ENCODE results near the gene DGCR6L.
A peak's percentile ranks its signal among the peaks of the same experiment; 100 is the strongest.
"Not testable (repeated sequence)": the region's sequence is repeated elsewhere in the genome, so short reads cannot be mapped to it uniquely, and the experiment has no call there.

Gene DGCR6L

GRCh38 chr22:20290045-20290392, 29.8 kb downstream of the DGCR6L start:
- no peak for DNase-seq

DNA sequence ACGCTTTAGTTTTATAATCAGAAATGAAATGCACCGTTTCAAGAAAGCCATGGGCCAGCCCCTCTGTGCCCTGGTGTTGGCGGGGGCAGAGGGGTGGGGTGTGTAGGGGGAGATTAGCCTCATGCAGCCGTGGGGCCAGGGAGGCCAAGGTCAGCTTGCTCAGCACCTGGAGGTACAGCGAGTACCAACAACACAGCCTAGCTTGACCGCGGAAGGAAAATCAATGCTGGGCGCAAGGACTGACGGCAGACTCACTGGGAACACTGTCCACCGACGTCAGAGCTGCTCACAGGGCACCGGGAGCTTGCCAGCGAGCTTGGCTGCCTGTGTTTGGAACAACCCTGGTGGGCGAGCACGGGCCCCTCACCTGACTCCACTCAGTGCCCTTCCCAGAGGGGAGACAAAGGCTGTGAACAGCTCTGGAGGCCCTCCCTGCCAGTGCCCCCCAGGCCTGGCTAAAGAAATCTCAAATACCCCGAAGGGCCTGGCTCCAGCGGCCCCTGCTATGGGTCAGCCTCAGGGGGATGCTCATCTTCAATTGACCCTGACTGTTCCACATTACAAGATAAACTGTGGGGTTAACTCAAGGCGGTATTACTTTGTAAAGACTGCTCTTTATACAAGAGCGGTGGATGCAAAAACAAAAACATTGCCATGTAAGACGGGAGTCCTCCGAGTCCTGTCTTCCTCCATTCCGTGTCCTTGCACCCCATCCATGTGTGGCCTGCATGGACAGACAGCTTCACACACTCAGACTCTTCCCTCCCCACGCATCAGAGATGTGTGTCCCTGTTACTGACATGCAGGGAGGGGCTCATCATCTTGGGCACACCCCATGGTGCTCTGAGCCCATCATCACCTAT, 30.4 kb downstream of the DGCR6L start:
- DNase-seq = not testable (repeated sequence)

- DNase-seq = not testable (repeated sequence)
These were observed 33.0 kb downstream of the DGCR6L start for GRCh38 chr22:20286784-20287423.

DNA sequence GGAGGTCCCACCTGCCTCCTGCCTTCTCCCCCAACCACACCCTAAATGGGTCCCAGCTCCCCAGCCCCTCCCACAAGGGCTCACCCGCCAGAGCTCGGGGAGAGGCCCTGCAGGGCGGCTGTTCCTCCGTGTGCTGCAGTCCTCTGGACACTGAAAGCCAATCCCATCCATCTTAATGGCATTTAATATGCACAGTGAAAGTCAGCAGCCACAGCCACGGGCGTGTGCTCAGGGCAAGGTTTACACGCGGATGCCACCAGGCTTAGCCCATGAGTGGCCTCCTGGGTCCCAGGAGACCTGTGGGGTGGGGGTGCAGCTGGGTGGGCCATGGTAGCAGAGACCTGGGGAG, 33.6 kb downstream of the DGCR6L start:
- DNase-seq = not testable (repeated sequence)

- peak; percentile 69 for DNase-seq
These were observed 34.2 kb downstream of the DGCR6L start for GRCh38 chr22:20285473-20286311.

DNA sequence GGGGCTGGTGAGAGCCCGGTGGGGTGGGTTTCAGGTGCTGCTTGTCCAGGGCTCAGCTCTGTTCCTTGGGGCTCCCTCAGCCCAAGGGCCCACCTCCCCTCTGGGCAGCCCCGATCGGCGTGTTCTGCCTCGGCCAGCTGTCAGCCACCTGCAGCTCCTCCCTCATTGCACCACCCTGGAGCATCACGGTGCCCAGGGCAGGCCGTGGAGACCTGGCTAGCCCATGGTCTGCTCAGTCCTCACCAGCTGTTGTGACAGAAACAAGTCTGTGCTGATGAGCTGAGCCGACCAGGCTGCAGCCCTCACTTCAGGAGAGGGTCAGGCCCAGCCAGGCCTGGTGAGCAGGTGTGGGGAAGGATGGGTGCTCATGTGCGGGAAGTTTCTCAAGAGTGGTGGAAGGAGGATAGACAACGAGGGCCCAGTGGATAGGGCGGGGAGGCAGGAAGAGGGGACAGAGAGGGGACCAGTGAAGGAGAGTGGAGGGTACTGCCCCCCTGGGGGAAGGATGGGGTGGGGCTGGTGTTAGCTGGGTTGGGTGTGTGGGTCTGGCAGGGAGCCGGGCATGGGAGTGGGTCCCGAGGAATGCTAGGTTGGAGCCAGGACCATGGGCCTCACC, 35.3 kb downstream of the DGCR6L start:
- no peak for DNase-seq

- DNase-seq = no peak
These were observed 36.2 kb downstream of the DGCR6L start for GRCh38 chr22:20283674-20284066.

GRCh38 chr22:20282901-20283673, 36.8 kb downstream of the DGCR6L start:
- DNase-seq = no peak

- DNase-seq = no peak
These were observed 38.0 kb downstream of the DGCR6L start for GRCh38 chr22:20281891-20282290.

- not testable (repeated sequence) for DNase-seq
These were observed 38.4 kb downstream of the DGCR6L start for GRCh38 chr22:20281473-20281872.

GRCh38 chr22:20280866-20281265, 39.0 kb downstream of the DGCR6L start:
- no peak for DNase-seq

GRCh38 chr22:20280163-20280562, 39.7 kb downstream of the DGCR6L start:
- not testable (repeated sequence) for DNase-seq

DNA sequence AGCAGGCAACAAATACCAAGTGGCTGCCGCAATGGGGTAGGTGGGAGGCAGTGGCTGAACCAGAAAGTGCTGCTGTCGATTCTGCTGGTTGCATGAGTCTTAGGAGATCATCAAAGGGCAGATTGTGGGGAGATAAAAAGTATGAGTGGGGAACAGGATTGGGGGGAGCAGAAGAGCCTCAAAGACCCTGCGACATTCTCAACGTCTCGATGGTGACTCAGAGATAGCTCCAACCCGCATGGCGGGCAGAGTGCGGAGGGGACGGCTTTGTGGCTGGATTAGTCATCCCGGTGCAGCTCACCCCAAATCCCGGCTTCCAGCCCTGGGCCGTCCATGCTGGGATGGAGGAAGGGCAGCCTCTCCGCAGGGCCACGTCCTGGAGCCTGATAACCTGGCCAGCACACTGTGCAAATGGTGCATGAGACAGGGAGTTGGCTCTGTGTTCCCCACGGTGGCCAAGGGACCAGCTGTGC, 40.2 kb downstream of the DGCR6L start:
- no peak for DNase-seq

DNA sequence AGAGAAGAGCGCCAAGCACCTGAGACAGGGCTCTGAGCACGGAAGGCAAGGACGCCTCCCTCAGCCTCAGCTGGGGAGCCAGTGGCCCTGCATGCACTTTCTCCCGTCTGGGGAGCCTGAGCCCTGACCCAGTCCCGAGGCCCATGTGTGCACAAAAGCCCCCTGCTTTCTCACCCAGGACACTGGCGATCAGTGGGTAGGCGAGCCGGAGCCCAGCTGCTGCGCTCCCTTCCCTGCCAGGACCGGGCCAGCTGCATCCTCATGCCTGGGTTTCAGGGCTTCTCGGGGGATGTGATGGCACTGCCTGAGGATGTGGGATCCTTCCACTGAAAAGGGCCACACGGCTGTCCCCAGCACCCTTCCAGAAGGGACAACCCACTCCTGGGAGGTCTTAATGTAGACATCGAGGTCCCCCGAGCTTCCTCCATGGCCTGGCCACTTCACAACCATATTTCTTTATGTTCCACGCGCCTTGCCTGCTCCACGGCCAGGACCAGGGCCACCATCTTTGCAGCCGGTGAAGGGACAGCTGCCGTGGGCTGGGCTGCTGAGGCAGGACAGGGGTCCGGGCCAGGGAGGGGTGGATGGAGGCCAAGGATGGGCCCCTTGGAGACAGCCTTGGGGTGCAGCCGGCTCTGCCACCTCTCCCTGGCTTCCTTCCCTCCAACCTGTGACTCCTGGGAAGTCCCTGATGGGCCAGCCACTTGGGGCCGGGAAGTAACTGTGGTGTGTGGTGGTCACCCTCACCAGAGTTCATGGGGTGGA, 41.0 kb downstream of the DGCR6L start:
- not testable (repeated sequence) for DNase-seq

- not testable (repeated sequence) for DNase-seq
These were observed 41.8 kb downstream of the DGCR6L start for GRCh38 chr22:20277936-20278635.

DNA sequence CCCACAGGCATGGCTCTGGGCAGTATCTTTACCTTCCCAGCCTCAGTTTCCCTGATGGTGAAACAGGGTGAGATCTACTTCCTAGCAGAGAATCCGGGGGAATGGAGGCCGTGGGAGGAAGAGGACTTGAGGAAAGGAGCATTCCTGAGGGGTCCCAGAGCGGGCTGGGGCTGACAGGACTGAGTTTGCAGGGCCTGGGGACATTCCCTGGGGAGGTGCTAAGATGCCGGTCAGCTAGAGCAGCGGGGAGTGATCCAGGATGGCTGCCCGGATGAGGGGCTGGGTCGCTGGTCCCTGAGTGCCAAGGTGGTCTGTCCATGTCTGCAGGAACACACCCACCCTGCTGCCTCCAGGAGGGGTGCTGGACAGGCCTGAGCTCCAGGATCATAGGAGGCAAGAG, 43.4 kb downstream of the DGCR6L start:
- DNase-seq = no peak

DNA sequence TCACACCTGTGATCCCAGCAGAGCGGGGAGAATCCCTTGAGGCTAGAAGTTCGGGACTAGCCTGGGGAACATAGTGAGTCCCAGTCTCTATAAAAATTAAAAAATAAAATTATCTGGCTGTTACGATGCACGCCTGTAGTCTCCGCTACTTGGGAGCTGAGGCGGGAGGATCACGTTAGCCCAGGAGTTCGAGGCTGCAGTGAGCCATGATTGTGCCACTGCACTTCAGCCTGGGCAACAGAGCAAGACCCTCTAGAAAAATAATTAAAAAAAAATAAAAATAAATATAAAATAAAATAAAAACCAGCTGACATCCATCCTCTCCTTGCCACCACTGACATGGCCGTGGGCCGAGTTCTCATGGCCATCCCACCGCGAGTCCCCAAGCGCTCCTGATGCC, 44.0 kb downstream of the DGCR6L start:
- no peak for DNase-seq

DNA sequence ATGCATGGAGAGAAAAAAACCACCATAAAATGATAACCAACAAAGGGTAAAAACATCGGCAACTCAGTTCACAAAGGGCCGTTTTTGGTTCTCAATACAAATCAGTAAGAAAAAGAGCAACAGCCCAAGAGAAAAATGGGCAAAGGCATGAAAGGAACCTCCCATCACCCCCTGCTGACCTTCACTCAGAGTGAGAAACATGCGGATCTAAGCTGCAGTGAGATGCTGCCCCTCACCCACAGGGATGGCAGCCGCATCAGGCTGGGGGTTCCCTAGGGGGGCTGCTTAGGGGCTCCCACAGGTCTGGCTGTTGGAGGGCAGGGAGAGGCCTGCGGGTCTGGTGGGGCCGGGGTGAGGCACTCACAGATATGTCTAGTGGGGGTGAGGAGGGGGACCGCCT, 44.5 kb downstream of the DGCR6L start:
- not testable (repeated sequence) for DNase-seq

- not testable (repeated sequence) for DNase-seq
These were observed 45.5 kb downstream of the DGCR6L start for GRCh38 chr22:20274374-20274773.

GRCh38 chr22:20273758-20274181, 46.1 kb downstream of the DGCR6L start:
- no peak for DNase-seq

GRCh38 chr22:20272700-20273099, 47.2 kb downstream of the DGCR6L start:
- DNase-seq = no peak

Data from 8988T (cell line).